ENCODE results near the gene OR5K4. TPM values are rescaled to one million over a fixed set of nuclear protein-coding genes. Genes with fewer than 3 reads are reported as not detected.

Gene OR5K4
- not detected for total RNA-seq

GRCh38 chr3:98353554-98353953 lies at the start of gene OR5K4:
Gene OR5K4 (plus strand): TSS chr3:98353854. CDS start chr3:98353854, 0 bp downstream.

GRCh38 chr3:98390366-98390765 lies 36.7 kb downstream of the OR5K4 start, which contains the start of gene OR5K3:
Gene OR5K3 (plus strand): TSS chr3:98390666. CDS start chr3:98390666, 0 bp downstream.

Other genes starting within 250 kb of the OR5K4 start
- not detected for gene OR5H1, start 223.1 kb upstream of the OR5K4 start, total RNA-seq
- gene OR5H14, start 206.4 kb upstream of the OR5K4 start, total RNA-seq = not detected
- gene OR5H15, start 187.2 kb upstream of the OR5K4 start, total RNA-seq = not detected
- not detected for gene OR5H6, start 89.6 kb upstream of the OR5K4 start, total RNA-seq
- gene OR5H2, start 71.3 kb upstream of the OR5K4 start, total RNA-seq = not detected
- gene OR5K3, start 36.8 kb downstream of the OR5K4 start, total RNA-seq = not detected
- gene OR5K1, start 109.3 kb downstream of the OR5K4 start, total RNA-seq = not detected
- gene OR5K2, start 143.8 kb downstream of the OR5K4 start, total RNA-seq = not detected
- gene CLDND1, start 169.0 kb downstream of the OR5K4 start, total RNA-seq = 153 TPM
- not detected for gene GPR15, start 178.1 kb downstream of the OR5K4 start, total RNA-seq
- 19.8 TPM for gene CPOX, start 239.8 kb downstream of the OR5K4 start, total RNA-seq

Data from diencephalon (tissue), 1 donor.